Osteocyte (in vitro differentiated cells): Measurements from ENCODE around the gene NPTX1. TPM values are rescaled to one million over a fixed set of nuclear protein-coding genes. Genes with fewer than 3 reads are reported as not detected.

Source experiments
- DNase-seq: peaks from one replicate; pipeline ENCODE4 v3.0.0; 2021; ENCODE audit warnings: mixed read lengths; ENCODE audit not compliant: unreplicated experiment; ENCODE audit errors: extremely low spot score
- H3K27ac Mint-ChIP-seq: one replicate; pipeline ENCODE4 v1.8.0; 2021; ENCODE audit warnings: mild to moderate bottlenecking, mixed read lengths; ENCODE audit not compliant: unreplicated experiment
- H3K27me3 Mint-ChIP-seq: one replicate; pipeline ENCODE4 v1.8.0; 2021; ENCODE audit warnings: mixed read lengths; ENCODE audit not compliant: unreplicated experiment
- H3K36me3 Mint-ChIP-seq: one replicate; pipeline ENCODE4 v1.8.0; 2021; ENCODE audit warnings: mixed read lengths; ENCODE audit not compliant: unreplicated experiment
- H3K4me1 Mint-ChIP-seq: one replicate; pipeline ENCODE4 v1.8.0; 2021; ENCODE audit warnings: mixed read lengths; ENCODE audit not compliant: unreplicated experiment
- H3K4me3 Mint-ChIP-seq: one replicate; pipeline ENCODE4 v1.8.0; 2021; ENCODE audit warnings: mild to moderate bottlenecking, moderate library complexity, mixed read lengths; ENCODE audit not compliant: unreplicated experiment
- H3K9me3 Mint-ChIP-seq: one replicate; pipeline ENCODE4 v1.8.0; 2021; ENCODE audit warnings: mixed read lengths; ENCODE audit not compliant: unreplicated experiment
- total RNA-seq: library from RNA; stranded (reverse); gene quantifications from 2 replicates; pipeline ENCODE4 v1.2.1, GENCODE V29; 2021
- TF ChIP-seq, protein P1 (sequence below): fragments of 200-600 bp; sonication (generic); IDR thresholded peaks from 2 replicates; pipeline ENCODE4 v1.5.0; 2021; ENCODE audit warnings: antibody characterized with exemption, mild to moderate bottlenecking, moderate library complexity

NPTX1 gene
- total RNA-seq, 1 donor from 2014 or later: 2.8 TPM

DNA sequence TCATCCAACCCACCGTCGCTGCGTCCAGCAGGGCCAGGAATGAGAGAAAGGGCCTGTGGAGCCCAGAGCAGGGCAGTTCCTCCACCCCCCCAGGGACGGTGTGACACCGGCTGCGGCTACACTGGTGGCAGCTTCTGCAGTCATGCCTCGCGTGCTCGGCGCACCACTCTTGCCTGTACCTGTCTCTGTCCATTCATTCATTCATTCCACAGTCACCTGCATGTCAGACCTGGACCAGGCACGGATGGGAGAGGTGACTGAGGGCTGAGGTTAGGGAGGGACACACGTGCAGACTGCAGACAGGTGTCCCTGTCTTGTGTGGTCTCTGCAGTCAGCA lies 34.1 kb downstream of the NPTX1 start:
- Mint-ChIP-seq H3K36me3 (no peaks in the 10 kb centered on the region), H3K27me3 (peaks cover 11% of the 10 kb centered on the region), H3K4me3 (no peak overlapping the region), H3K4me1 (no peaks in the 10 kb centered on the region), H3K27ac (no peak overlapping the region), H3K9me3 (no peaks in the 10 kb centered on the region)
- no peak for DNase-seq
- TF ChIP-seq, protein P1, sequence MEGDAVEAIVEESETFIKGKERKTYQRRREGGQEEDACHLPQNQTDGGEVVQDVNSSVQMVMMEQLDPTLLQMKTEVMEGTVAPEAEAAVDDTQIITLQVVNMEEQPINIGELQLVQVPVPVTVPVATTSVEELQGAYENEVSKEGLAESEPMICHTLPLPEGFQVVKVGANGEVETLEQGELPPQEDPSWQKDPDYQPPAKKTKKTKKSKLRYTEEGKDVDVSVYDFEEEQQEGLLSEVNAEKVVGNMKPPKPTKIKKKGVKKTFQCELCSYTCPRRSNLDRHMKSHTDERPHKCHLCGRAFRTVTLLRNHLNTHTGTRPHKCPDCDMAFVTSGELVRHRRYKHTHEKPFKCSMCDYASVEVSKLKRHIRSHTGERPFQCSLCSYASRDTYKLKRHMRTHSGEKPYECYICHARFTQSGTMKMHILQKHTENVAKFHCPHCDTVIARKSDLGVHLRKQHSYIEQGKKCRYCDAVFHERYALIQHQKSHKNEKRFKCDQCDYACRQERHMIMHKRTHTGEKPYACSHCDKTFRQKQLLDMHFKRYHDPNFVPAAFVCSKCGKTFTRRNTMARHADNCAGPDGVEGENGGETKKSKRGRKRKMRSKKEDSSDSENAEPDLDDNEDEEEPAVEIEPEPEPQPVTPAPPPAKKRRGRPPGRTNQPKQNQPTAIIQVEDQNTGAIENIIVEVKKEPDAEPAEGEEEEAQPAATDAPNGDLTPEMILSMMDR: no peak

DNA sequence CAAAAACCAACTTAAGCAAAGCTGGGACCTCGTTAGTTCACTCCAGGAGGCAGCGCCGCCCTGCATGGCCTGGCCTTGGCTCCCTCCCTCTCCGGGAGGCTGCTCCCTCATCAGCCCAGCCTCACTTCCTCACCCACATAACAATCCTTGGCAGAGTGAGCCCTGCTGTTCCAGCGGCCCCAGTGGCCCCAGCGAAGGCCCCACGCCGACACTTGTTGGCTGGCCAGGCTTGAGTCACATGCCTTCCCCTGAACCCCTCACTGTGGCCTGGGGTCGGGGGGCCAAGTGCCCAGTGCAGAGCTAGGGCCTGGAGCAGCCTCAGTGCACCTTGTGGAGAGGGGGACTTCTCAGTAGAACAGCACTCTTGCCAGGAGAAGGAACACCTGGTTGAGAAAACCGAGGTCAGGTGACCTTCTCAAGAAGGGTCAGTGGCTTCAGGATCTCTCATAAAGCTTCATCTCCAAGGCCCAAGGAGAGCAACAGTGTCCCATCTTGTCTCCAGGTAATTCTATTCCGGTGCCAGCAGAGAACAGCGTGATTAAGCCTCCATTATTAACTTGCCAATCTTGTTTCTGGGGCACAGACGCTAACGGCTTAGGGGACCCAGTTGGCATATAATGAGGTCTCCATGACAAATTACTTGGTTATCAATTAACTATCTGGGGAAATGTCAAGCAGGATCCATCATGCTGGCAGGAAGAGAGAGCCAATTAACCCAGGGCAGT lies 34.6 kb downstream of the NPTX1 start:
- Mint-ChIP-seq H3K36me3 (no peaks in the 10 kb centered on the region), H3K9me3 (no peaks in the 10 kb centered on the region), H3K4me1 (no peaks in the 10 kb centered on the region), H3K4me3 (no peak overlapping the region), H3K27me3 (peaks cover 11% of the 10 kb centered on the region), H3K27ac (no peak overlapping the region)
- no peak for DNase-seq
- TF ChIP-seq, protein P1: no peak

DNA sequence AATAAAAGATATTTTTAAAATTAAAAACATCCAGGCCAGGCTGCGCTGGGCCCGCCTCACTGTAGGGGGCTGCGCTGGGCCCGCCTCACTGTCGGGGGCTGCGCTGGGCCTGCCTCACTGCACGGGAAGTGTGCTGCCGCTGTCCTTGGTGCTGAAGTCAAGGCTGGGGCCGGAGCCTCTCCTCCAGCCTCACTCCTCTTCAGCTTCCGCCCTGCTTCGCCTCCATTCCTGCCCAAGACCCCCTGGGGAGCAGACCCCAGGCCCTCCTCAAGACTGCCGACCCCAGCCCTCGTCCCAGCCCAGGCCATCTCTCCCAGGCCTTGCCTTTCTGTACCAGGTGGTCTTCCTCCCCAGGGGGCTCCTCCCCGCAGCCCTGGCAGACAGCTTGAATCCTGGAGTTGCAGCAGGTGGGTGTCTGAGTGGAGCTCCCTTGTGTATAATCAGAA lies 35.3 kb downstream of the NPTX1 start:
- H3K4me3 Mint-ChIP-seq: no peak overlapping the region
- H3K9me3 Mint-ChIP-seq: no peaks in the 10 kb centered on the region
- H3K27ac Mint-ChIP-seq: no peak overlapping the region
- DNase-seq: peak; percentile 90
- peaks cover 11% of the 10 kb centered on the region for H3K27me3 Mint-ChIP-seq
- no peaks in the 10 kb centered on the region for H3K36me3 Mint-ChIP-seq
- H3K4me1 Mint-ChIP-seq: no peaks in the 10 kb centered on the region
- TF ChIP-seq, protein P1: peak; percentile 18

DNA sequence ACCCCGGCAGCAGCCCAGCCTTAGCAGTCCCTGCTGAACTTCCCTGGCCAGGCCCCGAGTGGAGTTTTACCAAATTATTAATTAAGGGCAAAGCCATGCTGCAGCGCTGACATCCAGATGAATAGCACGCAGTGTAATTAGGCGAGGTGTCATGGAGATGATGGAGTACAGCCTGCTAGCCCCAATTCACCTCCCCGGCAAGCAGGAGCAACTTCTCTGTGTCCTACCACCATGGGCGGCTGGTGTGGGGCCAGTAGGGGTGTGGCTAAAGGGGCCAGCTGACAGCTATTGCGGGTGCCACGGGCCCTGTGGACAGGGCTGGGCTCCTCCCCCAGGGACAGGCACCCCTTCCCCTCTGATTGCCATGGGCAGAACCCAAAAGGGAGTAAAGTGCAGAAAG lies 36.9 kb downstream of the NPTX1 start:
- Mint-ChIP-seq H3K9me3 (no peaks in the 10 kb centered on the region), H3K4me1 (no peaks in the 10 kb centered on the region), H3K27me3 (peaks cover 14% of the 10 kb centered on the region), H3K4me3 (no peak overlapping the region), H3K36me3 (no peaks in the 10 kb centered on the region), H3K27ac (no peak overlapping the region)
- no peak for DNase-seq
- TF ChIP-seq, protein P1: no peak

DNA sequence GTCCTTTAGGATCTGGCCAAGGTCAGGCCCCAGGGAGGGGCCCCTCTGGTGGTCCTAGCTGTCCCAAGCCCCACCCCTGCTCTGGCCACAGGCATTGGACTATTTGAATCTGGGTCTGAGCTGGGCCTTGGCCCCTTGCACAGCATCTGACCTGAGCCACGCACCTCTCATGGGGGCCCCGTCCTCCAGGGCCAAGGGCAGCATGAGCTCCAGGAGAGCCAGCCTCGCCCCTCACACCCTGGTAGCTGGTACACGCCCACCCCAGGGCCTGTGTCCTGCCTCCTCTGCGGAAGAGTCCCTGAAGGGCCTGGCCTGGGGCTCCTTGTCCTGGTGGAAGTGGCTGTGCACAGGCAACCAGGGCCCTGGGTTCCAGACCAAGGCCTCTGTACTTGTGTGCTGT lies 37.6 kb downstream of the NPTX1 start:
- no peaks in the 10 kb centered on the region for H3K36me3 Mint-ChIP-seq
- no peaks in the 10 kb centered on the region for H3K9me3 Mint-ChIP-seq
- no peak for DNase-seq
- H3K4me1 Mint-ChIP-seq: no peaks in the 10 kb centered on the region
- no peak overlapping the region for H3K27ac Mint-ChIP-seq
- TF ChIP-seq, protein P1: no peak
- H3K4me3 Mint-ChIP-seq: no peak overlapping the region
- H3K27me3 Mint-ChIP-seq: peaks cover 14% of the 10 kb centered on the region
